Liver (tissue), 9 donors: ENCODE results near the gene MAML3. TPM values are rescaled to one million over a fixed set of nuclear protein-coding genes. Genes with fewer than 3 reads are reported as not detected.

Source experiments
- DNase-seq: peaks from one replicate; pipeline ENCODE4 v3.0.0-alpha.2; 2017; ENCODE audit warnings: low spot score
- H3K27ac ChIP-seq, 2 donors: one replicate each; pipeline ENCODE4 v1.7.0; 2013; ENCODE audit warnings: inconsistent platforms in 2 of 2, low read length in 2 of 2, control low read depth in 1 of 2, low read depth in 1 of 2, mild to moderate bottlenecking in 1 of 2
- H3K27me3 ChIP-seq, 4 donors: one replicate each; pipeline versions ENCODE4 v1.6.1 to v1.7.0; 2013; ENCODE audit warnings: low read length in 3 of 4, inconsistent platforms in 1 of 4, mild to moderate bottlenecking in 1 of 4, moderate library complexity in 1 of 4; ENCODE audit not compliant: control insufficient read depth in 4 of 4, insufficient read depth in 4 of 4
- H3K36me3 ChIP-seq, 4 donors: one replicate each; pipeline versions ENCODE4 v1.6.1 to v1.7.0; 2013; ENCODE audit warnings: low read length in 3 of 4, mild to moderate bottlenecking in 3 of 4, low read depth in 1 of 4, moderate library complexity in 1 of 4; ENCODE audit not compliant: control insufficient read depth in 4 of 4, insufficient read depth in 3 of 4
- H3K4me1 ChIP-seq, 4 donors: one replicate each; pipeline versions ENCODE4 v1.6.1 to v1.7.0; 2013; ENCODE audit warnings: low read length in 3 of 4, mild to moderate bottlenecking in 3 of 4, moderate library complexity in 1 of 4; ENCODE audit not compliant: control insufficient read depth in 4 of 4, insufficient read depth in 4 of 4
- H3K4me3 ChIP-seq, 3 donors: one replicate each; pipeline versions ENCODE4 v1.6.1 to v1.7.0; 2013; ENCODE audit warnings: low read length in 3 of 3, control low read depth in 1 of 3, low read depth in 1 of 3, mild to moderate bottlenecking in 1 of 3
- H3K9ac ChIP-seq, 2 donors: one replicate each; pipeline ENCODE4 v1.7.0; 2013; ENCODE audit warnings: low read length in 2 of 2, mild to moderate bottlenecking in 2 of 2, moderate library complexity in 2 of 2, control low read depth in 1 of 2, low read depth in 1 of 2
- H3K9me3 ChIP-seq, 4 donors: one replicate each; pipeline versions ENCODE4 v1.6.1 to v1.7.0; 2013; ENCODE audit warnings: low read length in 3 of 4; ENCODE audit not compliant: control insufficient read depth in 4 of 4
- EGR1 ChIP-seq, 2 donors: IDR thresholded peaks; 2 replicates each; pipeline ENCODE4 v1.6.1; 2016 to 2018; ENCODE audit warnings: antibody characterized with exemption in 2 of 2, low read depth in 2 of 2
- FOXA1 ChIP-seq: IDR thresholded peaks from 2 replicates; pipeline ENCODE4 v1.6.1; 2016; ENCODE audit warnings: antibody characterized with exemption
- GABPA ChIP-seq, 2 donors: IDR thresholded peaks in 1 of 2; conservative IDR thresholded peaks in 1 of 2; 2 replicates each; pipeline ENCODE4 v1.6.1; 2016; ENCODE audit warnings: antibody characterized with exemption in 2 of 2, mild to moderate bottlenecking in 1 of 2, moderate library complexity in 1 of 2
- HNF4A ChIP-seq, 2 donors: conservative IDR thresholded peaks; 2 replicates each; pipeline ENCODE4 v1.6.1; 2016; ENCODE audit warnings: antibody characterized with exemption in 2 of 2, mild to moderate bottlenecking in 2 of 2
- HNF4G ChIP-seq: IDR thresholded peaks from 2 replicates; pipeline ENCODE4 v1.6.1; 2016; ENCODE audit warnings: antibody characterized with exemption
- JUND ChIP-seq, 2 donors: IDR thresholded peaks; 2 replicates each; pipeline ENCODE4 v1.6.1; 2016; ENCODE audit warnings: antibody characterized with exemption in 2 of 2
- NR2F2 ChIP-seq: IDR thresholded peaks from 2 replicates; pipeline ENCODE4 v1.6.1; 2016; ENCODE audit warnings: antibody characterized with exemption
- RAD21 ChIP-seq, 2 donors: IDR thresholded peaks; 2 replicates each; pipeline ENCODE4 v1.6.1; 2016; ENCODE audit warnings: antibody characterized with exemption in 2 of 2, mild to moderate bottlenecking in 2 of 2
- RXRA ChIP-seq, 2 donors: IDR thresholded peaks; 2 replicates each; pipeline ENCODE4 v1.6.1; 2017 to 2018; ENCODE audit warnings: antibody characterized with exemption in 2 of 2, mild to moderate bottlenecking in 1 of 2
- SP1 ChIP-seq: IDR thresholded peaks from 2 replicates; pipeline ENCODE4 v1.6.1; 2018; ENCODE audit warnings: antibody characterized with exemption, mild to moderate bottlenecking
- TAF1 ChIP-seq: conservative IDR thresholded peaks from 2 replicates; pipeline ENCODE4 v1.6.1; 2016; ENCODE audit warnings: antibody characterized with exemption, mild to moderate bottlenecking
- YY1 ChIP-seq: IDR thresholded peaks from 2 replicates; pipeline ENCODE4 v1.6.1; 2016; ENCODE audit warnings: antibody characterized with exemption, mild to moderate bottlenecking
- WGBS: extraction: QIAGEN DNeasy Blood & Tissue Kit; methylation state at CpG from one replicate; pipeline ENCODE4 v1.1.7; 2013; 5-methylcytosine and 5-hydroxymethylcytosine counted together
- polyA plus RNA-seq, 2 donors: library from polyadenylated mRNA; stranded (reverse) in 1 of 2; unstranded in 1 of 2; fragments of 200-250 nt in 1 of 2; fragments of >200 nt in 1 of 2; fragmentation: Nextera tagmentation in 1 of 2; extraction: Ambion mirVana in 1 of 2; gene quantifications; one replicate each; pipeline versions ENCODE4 v1.2.1 to v1.2.3, GENCODE V29; 2013 to 2015
- total RNA-seq, 2 donors: library from RNA; depleted of rRNA; stranded (reverse); fragments of >200 nt; gene quantifications; one replicate each; pipeline ENCODE4 v1.2.3, GENCODE V29; 2014
- TF ChIP-seq, protein P1 (sequence below): fragments of 150-350 bp; IDR thresholded peaks from 2 replicates; pipeline ENCODE4 v1.5.1; 2017; ENCODE audit warnings: improper control_type of control experiment, low read depth, low read length; ENCODE audit not compliant: missing input control
- TF ChIP-seq, protein P2 (sequence below): IDR thresholded peaks from 2 replicates; pipeline ENCODE4 v1.6.1; 2016; ENCODE audit warnings: antibody characterized with exemption
- TF ChIP-seq, protein P3 (sequence below): IDR thresholded peaks from 2 replicates; pipeline ENCODE4 v1.6.1; 2016; ENCODE audit warnings: antibody characterized with exemption, mild to moderate bottlenecking
- TF ChIP-seq, protein P4 (sequence below): IDR thresholded peaks from 2 replicates; pipeline ENCODE4 v1.6.1; 2016; ENCODE audit warnings: antibody characterized with exemption
- TF ChIP-seq, protein P5 (sequence below): IDR thresholded peaks from 2 replicates; pipeline ENCODE4 v1.6.1; 2016; ENCODE audit warnings: antibody characterized with exemption
- donor health status: healthy.
- donor health status: healthy.
- donor health status: healthy.
- donor health status: healthy.
- donor health status: healthy.

Gene MAML3
- total and polyA plus RNA-seq, 4 donors: 1.3 to 4.3 (median 2.7) TPM

DNA sequence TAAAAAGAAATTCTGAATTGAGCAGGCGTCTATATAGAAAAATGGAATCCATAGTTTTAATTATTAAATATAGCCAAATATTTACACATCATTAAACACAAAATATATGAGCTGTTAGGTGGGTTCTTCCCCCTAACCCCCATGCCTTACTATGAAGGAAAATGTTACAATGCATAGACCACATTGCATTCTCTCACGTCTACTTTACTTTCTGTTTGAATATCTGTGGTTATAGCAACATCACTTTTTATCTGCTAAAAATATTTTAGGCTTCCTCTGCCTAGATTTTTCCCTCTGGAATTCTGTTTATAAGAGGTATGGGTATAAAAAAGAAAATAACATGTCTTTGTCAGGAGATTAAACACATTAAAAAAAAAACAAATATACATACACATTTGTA, 73.1 kb downstream of the MAML3 start:
- H3K27me3 ChIP-seq: no peaks in the 10 kb centered on the region
- no peak overlapping the region for H3K27ac ChIP-seq
- H3K9me3 ChIP-seq: no peaks in the 10 kb centered on the region
- DNase-seq: no peak
- H3K4me1 ChIP-seq: no peaks in the 10 kb centered on the region
- H3K4me3 ChIP-seq: no peak overlapping the region
- TF ChIP-seq, protein P1, sequence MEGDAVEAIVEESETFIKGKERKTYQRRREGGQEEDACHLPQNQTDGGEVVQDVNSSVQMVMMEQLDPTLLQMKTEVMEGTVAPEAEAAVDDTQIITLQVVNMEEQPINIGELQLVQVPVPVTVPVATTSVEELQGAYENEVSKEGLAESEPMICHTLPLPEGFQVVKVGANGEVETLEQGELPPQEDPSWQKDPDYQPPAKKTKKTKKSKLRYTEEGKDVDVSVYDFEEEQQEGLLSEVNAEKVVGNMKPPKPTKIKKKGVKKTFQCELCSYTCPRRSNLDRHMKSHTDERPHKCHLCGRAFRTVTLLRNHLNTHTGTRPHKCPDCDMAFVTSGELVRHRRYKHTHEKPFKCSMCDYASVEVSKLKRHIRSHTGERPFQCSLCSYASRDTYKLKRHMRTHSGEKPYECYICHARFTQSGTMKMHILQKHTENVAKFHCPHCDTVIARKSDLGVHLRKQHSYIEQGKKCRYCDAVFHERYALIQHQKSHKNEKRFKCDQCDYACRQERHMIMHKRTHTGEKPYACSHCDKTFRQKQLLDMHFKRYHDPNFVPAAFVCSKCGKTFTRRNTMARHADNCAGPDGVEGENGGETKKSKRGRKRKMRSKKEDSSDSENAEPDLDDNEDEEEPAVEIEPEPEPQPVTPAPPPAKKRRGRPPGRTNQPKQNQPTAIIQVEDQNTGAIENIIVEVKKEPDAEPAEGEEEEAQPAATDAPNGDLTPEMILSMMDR: no peak
- TF ChIP-seq EGR1 (IDR thresholded peaks at IDR 0.05; ENCODE audit: low read depth in 2 of 2): no peak
- TF ChIP-seq SP1: no peak
- TF ChIP-seq RXRA (IDR thresholded peaks at IDR 0.05): no peak
- no peak for TF ChIP-seq NR2F2
- no peak overlapping the region for H3K9ac ChIP-seq
- WGBS: 80% methylated on average over 2 of the region's 2 CpGs
- no peaks in the 10 kb centered on the region for H3K36me3 ChIP-seq

DNA sequence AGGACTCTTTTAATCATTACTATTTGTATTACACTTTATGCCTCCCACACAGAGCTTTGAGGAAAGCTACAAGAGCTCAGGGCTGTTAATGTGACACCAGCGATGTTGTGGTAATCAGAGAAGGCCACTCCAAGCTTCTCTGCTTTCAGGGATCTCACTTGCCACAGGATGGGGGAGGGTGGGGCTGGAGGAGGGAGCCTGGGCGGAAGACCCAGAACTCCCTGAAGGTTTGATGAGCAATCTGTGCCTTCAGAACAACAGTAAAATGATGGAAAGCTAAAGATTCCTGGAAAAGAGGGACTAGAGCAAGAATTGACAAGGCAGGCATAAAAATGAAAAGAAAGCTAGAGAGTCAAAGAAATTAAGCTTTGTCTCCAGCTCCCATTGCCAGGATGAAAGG, 75.6 kb downstream of the MAML3 start:
- no peaks in the 10 kb centered on the region for H3K9me3 ChIP-seq
- 93% methylated on average over 2 of the region's 2 CpGs for WGBS
- TF ChIP-seq, protein P2, sequence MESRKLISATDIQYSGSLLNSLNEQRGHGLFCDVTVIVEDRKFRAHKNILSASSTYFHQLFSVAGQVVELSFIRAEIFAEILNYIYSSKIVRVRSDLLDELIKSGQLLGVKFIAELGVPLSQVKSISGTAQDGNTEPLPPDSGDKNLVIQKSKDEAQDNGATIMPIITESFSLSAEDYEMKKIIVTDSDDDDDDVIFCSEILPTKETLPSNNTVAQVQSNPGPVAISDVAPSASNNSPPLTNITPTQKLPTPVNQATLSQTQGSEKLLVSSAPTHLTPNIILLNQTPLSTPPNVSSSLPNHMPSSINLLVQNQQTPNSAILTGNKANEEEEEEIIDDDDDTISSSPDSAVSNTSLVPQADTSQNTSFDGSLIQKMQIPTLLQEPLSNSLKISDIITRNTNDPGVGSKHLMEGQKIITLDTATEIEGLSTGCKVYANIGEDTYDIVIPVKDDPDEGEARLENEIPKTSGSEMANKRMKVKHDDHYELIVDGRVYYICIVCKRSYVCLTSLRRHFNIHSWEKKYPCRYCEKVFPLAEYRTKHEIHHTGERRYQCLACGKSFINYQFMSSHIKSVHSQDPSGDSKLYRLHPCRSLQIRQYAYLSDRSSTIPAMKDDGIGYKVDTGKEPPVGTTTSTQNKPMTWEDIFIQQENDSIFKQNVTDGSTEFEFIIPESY: no peak
- TF ChIP-seq NR2F2: no peak
- TF ChIP-seq, protein P3, sequence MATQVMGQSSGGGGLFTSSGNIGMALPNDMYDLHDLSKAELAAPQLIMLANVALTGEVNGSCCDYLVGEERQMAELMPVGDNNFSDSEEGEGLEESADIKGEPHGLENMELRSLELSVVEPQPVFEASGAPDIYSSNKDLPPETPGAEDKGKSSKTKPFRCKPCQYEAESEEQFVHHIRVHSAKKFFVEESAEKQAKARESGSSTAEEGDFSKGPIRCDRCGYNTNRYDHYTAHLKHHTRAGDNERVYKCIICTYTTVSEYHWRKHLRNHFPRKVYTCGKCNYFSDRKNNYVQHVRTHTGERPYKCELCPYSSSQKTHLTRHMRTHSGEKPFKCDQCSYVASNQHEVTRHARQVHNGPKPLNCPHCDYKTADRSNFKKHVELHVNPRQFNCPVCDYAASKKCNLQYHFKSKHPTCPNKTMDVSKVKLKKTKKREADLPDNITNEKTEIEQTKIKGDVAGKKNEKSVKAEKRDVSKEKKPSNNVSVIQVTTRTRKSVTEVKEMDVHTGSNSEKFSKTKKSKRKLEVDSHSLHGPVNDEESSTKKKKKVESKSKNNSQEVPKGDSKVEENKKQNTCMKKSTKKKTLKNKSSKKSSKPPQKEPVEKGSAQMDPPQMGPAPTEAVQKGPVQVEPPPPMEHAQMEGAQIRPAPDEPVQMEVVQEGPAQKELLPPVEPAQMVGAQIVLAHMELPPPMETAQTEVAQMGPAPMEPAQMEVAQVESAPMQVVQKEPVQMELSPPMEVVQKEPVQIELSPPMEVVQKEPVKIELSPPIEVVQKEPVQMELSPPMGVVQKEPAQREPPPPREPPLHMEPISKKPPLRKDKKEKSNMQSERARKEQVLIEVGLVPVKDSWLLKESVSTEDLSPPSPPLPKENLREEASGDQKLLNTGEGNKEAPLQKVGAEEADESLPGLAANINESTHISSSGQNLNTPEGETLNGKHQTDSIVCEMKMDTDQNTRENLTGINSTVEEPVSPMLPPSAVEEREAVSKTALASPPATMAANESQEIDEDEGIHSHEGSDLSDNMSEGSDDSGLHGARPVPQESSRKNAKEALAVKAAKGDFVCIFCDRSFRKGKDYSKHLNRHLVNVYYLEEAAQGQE: no peak
- no peak for TF ChIP-seq RXRA (IDR thresholded peaks at IDR 0.05)
- TF ChIP-seq YY1: no peak
- no peak for TF ChIP-seq TAF1
- TF ChIP-seq JUND (IDR thresholded peaks at IDR 0.05): no peak
- TF ChIP-seq GABPA (IDR thresholded peaks at IDR 0.05 in 1 of 2, conservative IDR thresholded peaks at IDR 0.05 in 1 of 2): no peak
- TF ChIP-seq RAD21 (IDR thresholded peaks at IDR 0.05): no peak
- TF ChIP-seq, protein P4, sequence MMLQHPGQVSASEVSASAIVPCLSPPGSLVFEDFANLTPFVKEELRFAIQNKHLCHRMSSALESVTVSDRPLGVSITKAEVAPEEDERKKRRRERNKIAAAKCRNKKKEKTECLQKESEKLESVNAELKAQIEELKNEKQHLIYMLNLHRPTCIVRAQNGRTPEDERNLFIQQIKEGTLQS: no peak
- no peak for TF ChIP-seq HNF4G
- no peak for TF ChIP-seq FOXA1
- TF ChIP-seq EGR1 (IDR thresholded peaks at IDR 0.05; ENCODE audit: low read depth in 2 of 2): no peak
- TF ChIP-seq, protein P5, sequence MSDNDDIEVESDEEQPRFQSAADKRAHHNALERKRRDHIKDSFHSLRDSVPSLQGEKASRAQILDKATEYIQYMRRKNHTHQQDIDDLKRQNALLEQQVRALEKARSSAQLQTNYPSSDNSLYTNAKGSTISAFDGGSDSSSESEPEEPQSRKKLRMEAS: no peak
- no peak for TF ChIP-seq HNF4A (conservative IDR thresholded peaks at IDR 0.05)
- no peak overlapping the region for H3K9ac ChIP-seq
- H3K27me3 ChIP-seq: no peaks in the 10 kb centered on the region
- H3K36me3 ChIP-seq: no peaks in the 10 kb centered on the region
- no peaks in the 10 kb centered on the region for H3K4me1 ChIP-seq
- H3K27ac ChIP-seq: no peak overlapping the region
- no peak overlapping the region for H3K4me3 ChIP-seq
- DNase-seq: no peak
